Natural killer cell (primary cell): ENCODE results near the gene NIPBL. TPM values are rescaled to one million over a fixed set of nuclear protein-coding genes. Genes with fewer than 3 reads are reported as not detected.

Source experiments
- ATAC-seq, 3 donors: fragments of 150-1000 bp in 2 of 3; fragments of 200-7000 bp in 1 of 3; cut with Tn5 transposase; 1 replicate in 1 of 3; 2 replicates in 2 of 3; pipeline ENCODE4 v1.10.0; 2021; ENCODE audit warnings: mild to moderate bottlenecking in 2 of 3, moderate library complexity in 2 of 3
- DNase-seq, 2 donors: peaks; one replicate each; pipeline versions ENCODE4 v3.0.0 to v3.0.0-alpha.2; 2013 to 2021; ENCODE audit warnings: mixed read lengths in 1 of 2
- H3K27ac ChIP-seq: one replicate; pipeline ENCODE4 v1.5.1; 2013; ENCODE audit warnings: mild to moderate bottlenecking, low read length
- H3K27me3 ChIP-seq: one replicate; pipeline ENCODE4 v1.6.1; 2013; ENCODE audit warnings: low read length; ENCODE audit not compliant: control insufficient read depth, insufficient read depth
- H3K36me3 ChIP-seq: one replicate; pipeline ENCODE4 v1.6.1; 2013; ENCODE audit warnings: low read length; ENCODE audit not compliant: control insufficient read depth, insufficient read depth
- H3K4me1 ChIP-seq: one replicate; pipeline ENCODE4 v1.6.1; 2013; ENCODE audit warnings: low read length; ENCODE audit not compliant: control insufficient read depth, insufficient read depth
- H3K4me3 ChIP-seq: one replicate; pipeline ENCODE4 v1.5.1; 2013; ENCODE audit warnings: low read length
- H3K9me3 ChIP-seq: one replicate; pipeline ENCODE4 v1.6.1; 2013; ENCODE audit warnings: low read length; ENCODE audit not compliant: control insufficient read depth, insufficient read depth
- H3K27ac Mint-ChIP-seq, 2 donors: one replicate each; pipeline ENCODE4 v1.8.0; 2022; ENCODE audit warnings: mild to moderate bottlenecking in 2 of 2, mixed read lengths in 2 of 2, moderate library complexity in 1 of 2
- H3K27me3 Mint-ChIP-seq, 2 donors: one replicate each; pipeline ENCODE4 v1.8.0; 2022; ENCODE audit warnings: low read depth in 2 of 2, mixed read lengths in 2 of 2
- H3K36me3 Mint-ChIP-seq: one replicate; pipeline ENCODE4 v1.8.0; 2022; ENCODE audit warnings: mixed read lengths
- H3K4me1 Mint-ChIP-seq, 2 donors: one replicate each; pipeline ENCODE4 v1.8.0; 2022; ENCODE audit warnings: mixed read lengths in 2 of 2
- H3K4me3 Mint-ChIP-seq: one replicate; pipeline ENCODE4 v1.8.0; 2022; ENCODE audit warnings: mild to moderate bottlenecking, moderate library complexity, mixed read lengths
- H3K9me3 Mint-ChIP-seq, 2 donors: one replicate each; pipeline ENCODE4 v1.8.0; 2022; ENCODE audit warnings: mixed read lengths in 2 of 2
- CTCF ChIP-seq: fragments of 200-600 bp; IDR thresholded peaks from one replicate; pipeline ENCODE4 v1.8.0; 2022; ENCODE audit warnings: antibody characterized with exemption
- WGBS: methylation state at CpG from one replicate; pipeline ENCODE4 v1.1.7; 2013; ENCODE audit warnings: missing lambda C conversion rate; ENCODE audit not compliant: insufficient coverage; 5-methylcytosine and 5-hydroxymethylcytosine counted together
- intact Hi-C: fragments of 100-400 bp; cut with micrococcal nuclease; formaldehyde crosslinking; loops from one replicate; pipeline ENCODE4 v1.14.2; 2022
- total RNA-seq, 4 donors: library from RNA; stranded (reverse); fragments of 120-200 nt in 1 of 4; gene quantifications; one replicate each; pipeline versions ENCODE4 v1.2.3 to v1.2.4, GENCODE V29; 2013 to 2022

Gene NIPBL
- total RNA-seq, 3 donors from 2014 or later (not counting 1 experiment from before 2014, with no cell fraction given) = 137 to 153 (median 145) TPM

GRCh38 chr5:36839489-36840476 is 36.8 kb upstream of the NIPBL start:
- no peaks in the 10 kb centered on the region for H3K27me3 ChIP-seq
- no peaks in the 10 kb centered on the region for H3K9me3 Mint-ChIP-seq
- TF ChIP-seq CTCF = no peak
- no peak overlapping the region for H3K4me3 Mint-ChIP-seq
- no peak overlapping the region for H3K4me3 ChIP-seq
- ATAC-seq = no peak
- H3K36me3 Mint-ChIP-seq = no peaks in the 10 kb centered on the region
- intact Hi-C loops = no loop called here
- peaks cover 3% of the 10 kb centered on the region for H3K4me1 ChIP-seq
- H3K36me3 ChIP-seq = no peaks in the 10 kb centered on the region
- no peak overlapping the region for H3K27ac ChIP-seq
- H3K27ac Mint-ChIP-seq = no peak overlapping the region
- peaks cover 0 to 9% of the 10 kb centered on the region in 2 donors for H3K4me1 Mint-ChIP-seq
- no peaks in the 10 kb centered on the region for H3K9me3 ChIP-seq
- no peak for DNase-seq
- WGBS = 75% methylated on average over 1 of the region's 5 CpGs
- H3K27me3 Mint-ChIP-seq = peaks cover 17 to 26% of the 10 kb centered on the region in 2 donors

GRCh38 chr5:36841677-36842076 is 34.9 kb upstream of the NIPBL start:
- peaks cover 0 to 9% of the 10 kb centered on the region in 2 donors for H3K4me1 Mint-ChIP-seq
- no peak overlapping the region for H3K27ac Mint-ChIP-seq
- 60% methylated on average over 1 of the region's 1 CpG for WGBS
- ATAC-seq = no peak
- H3K27ac ChIP-seq = no peak overlapping the region
- peaks cover 3% of the 10 kb centered on the region for H3K4me1 ChIP-seq
- H3K4me3 ChIP-seq = no peak overlapping the region
- H3K27me3 ChIP-seq = no peaks in the 10 kb centered on the region
- no peaks in the 10 kb centered on the region for H3K36me3 ChIP-seq
- no peak for DNase-seq
- H3K4me3 Mint-ChIP-seq = no peak overlapping the region
- TF ChIP-seq CTCF = no peak
- peaks cover 21 to 32% of the 10 kb centered on the region in 2 donors for H3K27me3 Mint-ChIP-seq
- H3K36me3 Mint-ChIP-seq = no peaks in the 10 kb centered on the region
- no peaks in the 10 kb centered on the region for H3K9me3 Mint-ChIP-seq
- intact Hi-C loops = no loop called here
- H3K9me3 ChIP-seq = no peaks in the 10 kb centered on the region

GRCh38 chr5:36842087-36842486 is 34.5 kb upstream of the NIPBL start:
- H3K27me3 ChIP-seq = no peaks in the 10 kb centered on the region
- Mint-ChIP-seq H3K9me3 (no peaks in the 10 kb centered on the region), H3K4me1 (peaks cover 0 to 9% of the 10 kb centered on the region in 2 donors), H3K36me3 (no peaks in the 10 kb centered on the region), H3K4me3 (no peak overlapping the region), H3K27me3 (peaks cover 21 to 32% of the 10 kb centered on the region in 2 donors), H3K27ac (no peak overlapping the region)
- DNase-seq (no peak), ATAC-seq (no peak)
- TF ChIP-seq CTCF = no peak
- WGBS = 23% methylated on average over 1 of the region's 1 CpG
- H3K27ac ChIP-seq = no peak overlapping the region
- no peaks in the 10 kb centered on the region for H3K9me3 ChIP-seq
- H3K4me1 ChIP-seq = peaks cover 3% of the 10 kb centered on the region
- H3K4me3 ChIP-seq = no peak overlapping the region
- no peaks in the 10 kb centered on the region for H3K36me3 ChIP-seq
- intact Hi-C loops = no loop called here
